ENCODE results near the gene ZNF69.

GRCh38 chr19:11902228-11902627 is 14.6 kb downstream of the ZNF69 start:
- TF ChIP-seq CTCF (conservative IDR thresholded peaks at IDR 0.05) (no peak; the same call in 1 of the 2 replicates), EZH2 (IDR thresholded peaks at IDR 0.05; ENCODE audit: low read depth) (no peak)
